ENCODE results near the gene IP6K1. TPM values are rescaled to one million over a fixed set of nuclear protein-coding genes. Genes with fewer than 3 reads are reported as not detected.
A peak's percentile ranks its signal among the peaks of the same experiment; 100 is the strongest.

The IP6K1 gene
- total and polyA plus RNA-seq, 2 donors from 2014 or later, result 21.7 to 49.6 TPM

- peak in 1 of 5 donors; percentile 55 for DNase-seq
- Histone ChIP-seq H3K27me3 (ENCODE audit: control insufficient read depth, insufficient read depth, low read length) (no peaks in the 10 kb centered on the region), H3K36me3 (ENCODE audit: control insufficient read depth in 2 of 3, insufficient read depth in 3 of 3, low read length in 3 of 3) (peaks cover 0 to 18% (median 9%) of the 10 kb centered on the region in 3 donors), H3K4me1 (ENCODE audit: control insufficient read depth in 2 of 3, insufficient read depth in 2 of 3, low read depth in 1 of 3, low read length in 3 of 3) (peaks cover 0 to 34% (median 12%) of the 10 kb centered on the region in 3 donors), H3K9ac (ENCODE audit: low read length in 3 of 3) (no peak overlapping the region), H3K9me3 (ENCODE audit: control insufficient read depth in 2 of 3, insufficient read depth in 1 of 3, low read length in 3 of 3) (no peaks in the 10 kb centered on the region), H3K4me3 (ENCODE audit: low read length in 3 of 3) (peak overlapping the region in 1 of 3 donors; percentile 93), H3K27ac (ENCODE audit: low read depth in 2 of 2, low read length in 2 of 2) (no peak overlapping the region)
- intact Hi-C loops (cut with DNase I), result no loop called here
- no peak for TF ChIP-seq CTCF (IDR thresholded peaks at IDR 0.05; ENCODE audit: borderline replicate concordance, extremely low read depth, insufficient read depth)
- FAIRE-seq, result no peak
These were observed 64.2 kb downstream of the IP6K1 start for GRCh38 chr3:49721896-49722781.

GRCh38 chr3:49721596-49721895 lies 64.8 kb downstream of the IP6K1 start:
- Histone ChIP-seq H3K4me1 (ENCODE audit: control insufficient read depth in 2 of 3, insufficient read depth in 2 of 3, low read depth in 1 of 3, low read length in 3 of 3) (peaks cover 0 to 34% (median 12%) of the 10 kb centered on the region in 3 donors), H3K4me3 (ENCODE audit: low read length in 3 of 3) (no peak overlapping the region), H3K36me3 (ENCODE audit: control insufficient read depth in 2 of 3, insufficient read depth in 3 of 3, low read length in 3 of 3) (peaks cover 0 to 12% (median 9%) of the 10 kb centered on the region in 3 donors), H3K27ac (ENCODE audit: low read depth in 2 of 2, low read length in 2 of 2) (no peak overlapping the region), H3K9me3 (ENCODE audit: control insufficient read depth in 2 of 3, insufficient read depth in 1 of 3, low read length in 3 of 3) (no peaks in the 10 kb centered on the region), H3K9ac (ENCODE audit: low read length in 3 of 3) (no peak overlapping the region), H3K27me3 (ENCODE audit: control insufficient read depth, insufficient read depth, low read length) (no peaks in the 10 kb centered on the region)
- no peak for DNase-seq
- intact Hi-C loops (cut with DNase I), result no loop called here
- FAIRE-seq, result no peak
- no peak for TF ChIP-seq CTCF (IDR thresholded peaks at IDR 0.05; ENCODE audit: borderline replicate concordance, extremely low read depth, insufficient read depth)

- Histone ChIP-seq H3K27ac (ENCODE audit: low read depth in 2 of 2, low read length in 2 of 2) (no peak overlapping the region), H3K4me1 (ENCODE audit: control insufficient read depth in 2 of 3, insufficient read depth in 2 of 3, low read depth in 1 of 3, low read length in 3 of 3) (peaks cover 0 to 34% (median 12%) of the 10 kb centered on the region in 3 donors), H3K4me3 (ENCODE audit: low read length in 3 of 3) (no peak overlapping the region), H3K36me3 (ENCODE audit: control insufficient read depth in 2 of 3, insufficient read depth in 3 of 3, low read length in 3 of 3) (peaks cover 0 to 14% (median 9%) of the 10 kb centered on the region in 3 donors), H3K27me3 (ENCODE audit: control insufficient read depth, insufficient read depth, low read length) (no peaks in the 10 kb centered on the region), H3K9ac (ENCODE audit: low read length in 3 of 3) (no peak overlapping the region), H3K9me3 (ENCODE audit: control insufficient read depth in 2 of 3, insufficient read depth in 1 of 3, low read length in 3 of 3) (no peaks in the 10 kb centered on the region)
- FAIRE-seq (no peak), DNase-seq (peak in 1 of 5 donors; percentile 47)
- no peak for TF ChIP-seq CTCF (IDR thresholded peaks at IDR 0.05; ENCODE audit: borderline replicate concordance, extremely low read depth, insufficient read depth)
- intact Hi-C loops (cut with DNase I), result no loop called here
These were observed 65.3 kb downstream of the IP6K1 start for GRCh38 chr3:49720855-49721595.

All from kidney (tissue), 14 donors.